Caki2 (cell line): ENCODE data around the gene FN1. TPM values are rescaled to one million over a fixed set of nuclear protein-coding genes. Genes with fewer than 3 reads are reported as not detected.
"Not testable (repeated sequence)": the region's sequence is repeated elsewhere in the genome, so short reads cannot be mapped to it uniquely, and the experiment has no call there.

Source experiments
- DNase-seq: peaks from one replicate; pipeline ENCODE4 v3.0.0-alpha.2; 2015; ENCODE audit warnings: low read depth
- in situ Hi-C: cut with HindIII; loops from 2 replicates; pipeline ENCODE4 v1.10.0; 2016; ENCODE audit warnings: low sequenced_read_pairs, low pct_unique_long_range_greater_than_20kb, mixed read lengths
- total RNA-seq: library from RNA; depleted of rRNA; stranded (reverse); fragments of >200 nt; shearing (Covaris generic); gene quantifications from 2 replicates; pipeline ENCODE4 v1.2.3, GENCODE V29; 2014; ENCODE audit warnings: low replicate concordance

FN1 gene
- total RNA-seq, 1 experiment from 2014 or later: 3,981 TPM

DNA sequence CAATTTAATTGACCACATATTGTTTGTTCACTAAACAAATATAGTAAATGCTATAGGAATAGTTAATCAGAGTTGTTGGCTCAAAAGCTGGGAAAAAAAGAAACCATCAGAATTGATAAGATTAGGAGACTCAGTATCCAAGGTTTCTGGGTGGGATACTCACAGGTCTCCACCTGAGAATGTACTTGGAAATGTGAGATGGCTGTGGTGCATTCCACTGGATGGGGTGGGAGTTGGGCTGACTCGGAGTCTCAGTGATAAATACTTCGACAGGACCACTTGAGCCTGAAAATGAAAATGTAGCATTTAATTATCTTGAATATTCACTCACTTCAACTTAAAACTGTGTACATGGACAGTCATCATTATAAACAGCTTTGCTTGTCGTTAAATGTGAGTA lies 21.2 kb downstream of the FN1 start:
- DNase-seq: no peak
- in situ Hi-C loops: no loop called here

DNA sequence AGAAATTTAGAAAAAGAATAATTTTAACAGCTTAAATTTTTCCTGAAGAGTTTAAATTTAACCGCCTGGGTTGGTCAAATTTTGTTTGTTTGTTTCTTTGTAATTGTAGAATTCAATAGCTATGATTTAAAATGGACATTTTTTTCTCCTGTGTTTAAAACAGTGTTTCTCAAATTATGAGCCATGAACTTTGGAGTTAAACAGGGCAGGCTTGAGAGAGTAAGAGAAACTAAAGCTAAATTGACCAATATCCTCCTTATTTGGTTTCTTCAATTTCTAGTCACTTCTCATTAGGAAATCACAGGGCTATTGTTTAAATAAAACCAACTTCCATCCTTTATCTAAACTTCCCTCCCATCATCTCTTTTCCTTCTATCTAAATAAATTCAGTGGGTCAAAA lies 21.9 kb downstream of the FN1 start:
- in situ Hi-C loops: no loop called here

DNA sequence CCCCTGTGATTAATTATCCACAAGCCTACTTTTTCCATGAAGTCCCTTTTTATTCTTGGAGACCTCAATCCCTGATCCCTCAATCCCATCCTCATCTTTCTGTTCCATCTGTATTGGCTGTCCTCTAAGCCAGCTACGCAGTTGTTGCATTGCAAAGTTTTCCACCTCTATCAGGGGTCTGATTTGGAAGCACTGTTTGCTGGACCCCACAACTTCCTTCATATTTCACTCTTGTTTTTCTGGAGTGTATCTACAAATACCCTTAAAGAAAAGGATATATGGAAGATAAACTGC lies 22.4 kb downstream of the FN1 start:
- in situ Hi-C loops: no loop called here
- DNase-seq: no peak

More for the DNA sequence above, 21.9 kb downstream of the FN1 start:
- no peak for DNase-seq

DNA sequence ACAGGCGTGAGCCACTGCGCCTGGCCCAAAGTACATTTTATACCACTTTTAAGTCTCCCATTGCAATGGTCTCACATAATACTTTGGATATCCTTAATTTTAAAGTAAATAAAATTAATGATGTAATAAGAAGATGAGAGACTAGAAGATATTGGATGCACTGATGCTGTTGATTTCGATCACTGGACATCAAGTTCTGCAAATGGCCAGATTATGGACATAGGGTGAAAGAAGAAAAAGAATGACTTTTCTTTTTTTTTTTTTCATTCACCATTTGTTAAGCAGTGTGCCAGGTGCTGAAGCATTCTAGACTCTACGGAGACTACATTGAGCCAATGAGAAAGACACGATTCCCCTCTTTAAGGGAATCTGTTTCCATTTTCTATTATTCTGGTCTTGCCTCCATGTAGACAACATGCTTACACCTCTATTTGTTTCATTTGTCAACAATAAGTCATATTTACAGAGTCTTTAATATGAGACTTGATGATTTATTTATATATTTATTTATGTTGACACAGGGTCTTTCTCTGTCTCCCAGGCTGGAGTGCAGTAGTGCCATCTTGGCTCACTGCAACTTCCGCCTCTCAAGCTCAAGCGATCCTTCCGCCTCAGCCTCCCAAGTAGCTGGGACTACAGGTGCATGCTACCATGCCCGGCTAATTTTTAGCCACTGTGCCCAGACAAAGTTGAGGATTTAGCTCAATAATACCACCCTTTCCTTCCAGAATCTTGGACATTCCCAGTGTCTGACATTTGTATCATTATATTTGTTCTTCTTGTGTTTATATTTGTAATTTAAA lies 23.7 kb downstream of the FN1 start:
- DNase-seq: no peak
- in situ Hi-C loops: no loop called here

DNA sequence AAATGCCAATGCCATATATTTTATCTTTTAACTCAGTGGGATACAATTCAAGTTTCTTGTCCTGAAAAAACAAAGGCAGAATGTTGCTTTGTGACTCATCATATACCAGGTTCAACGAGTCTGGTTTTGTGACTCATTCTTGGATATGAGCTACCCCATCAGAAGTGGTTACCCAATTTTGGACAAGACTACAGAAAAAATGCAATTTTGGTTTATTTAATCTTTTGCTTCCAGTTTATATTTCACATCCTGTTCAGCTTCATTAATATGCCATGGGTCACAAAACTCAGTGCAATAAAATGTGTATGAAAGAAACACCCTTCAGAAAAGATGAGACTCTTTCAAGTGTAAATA lies 25.0 kb downstream of the FN1 start:
- in situ Hi-C loops: no loop called here
- DNase-seq: peak; percentile 67

DNA sequence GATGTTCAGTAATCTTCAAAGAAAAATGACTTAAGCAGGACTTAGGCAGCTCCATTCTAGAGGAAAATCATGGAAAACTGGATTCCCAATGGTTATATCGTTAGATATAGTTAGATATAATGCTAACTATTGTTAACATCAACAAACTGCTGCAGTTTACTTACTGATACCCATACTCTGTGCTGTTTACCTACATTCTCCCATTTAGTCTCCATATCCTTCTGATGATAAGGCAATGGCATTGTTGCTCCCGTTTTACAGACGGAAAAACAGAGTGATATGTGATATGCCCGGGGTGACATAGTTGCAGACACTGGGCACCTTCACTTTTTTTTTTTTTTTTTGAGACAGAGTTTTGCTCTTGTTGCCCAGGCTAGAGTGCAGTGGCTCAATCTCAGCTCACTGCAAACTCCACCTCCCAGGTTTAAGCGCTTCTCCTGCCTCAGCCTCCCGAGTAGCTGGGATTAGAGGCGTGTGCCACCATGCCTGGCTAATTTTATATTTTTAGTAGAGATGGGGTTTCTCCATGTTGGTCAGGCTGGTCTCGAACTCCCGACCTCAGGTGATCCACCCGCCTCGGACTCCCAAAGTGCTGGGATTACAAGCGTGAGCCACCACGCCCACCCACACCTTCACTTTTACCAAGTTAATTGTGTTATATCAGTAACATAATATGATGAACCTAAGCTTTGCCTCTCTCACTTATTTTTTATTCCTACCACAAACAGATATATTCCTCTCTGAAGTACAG lies 25.5 kb downstream of the FN1 start:
- in situ Hi-C loops: not testable (repeated sequence)

DNA sequence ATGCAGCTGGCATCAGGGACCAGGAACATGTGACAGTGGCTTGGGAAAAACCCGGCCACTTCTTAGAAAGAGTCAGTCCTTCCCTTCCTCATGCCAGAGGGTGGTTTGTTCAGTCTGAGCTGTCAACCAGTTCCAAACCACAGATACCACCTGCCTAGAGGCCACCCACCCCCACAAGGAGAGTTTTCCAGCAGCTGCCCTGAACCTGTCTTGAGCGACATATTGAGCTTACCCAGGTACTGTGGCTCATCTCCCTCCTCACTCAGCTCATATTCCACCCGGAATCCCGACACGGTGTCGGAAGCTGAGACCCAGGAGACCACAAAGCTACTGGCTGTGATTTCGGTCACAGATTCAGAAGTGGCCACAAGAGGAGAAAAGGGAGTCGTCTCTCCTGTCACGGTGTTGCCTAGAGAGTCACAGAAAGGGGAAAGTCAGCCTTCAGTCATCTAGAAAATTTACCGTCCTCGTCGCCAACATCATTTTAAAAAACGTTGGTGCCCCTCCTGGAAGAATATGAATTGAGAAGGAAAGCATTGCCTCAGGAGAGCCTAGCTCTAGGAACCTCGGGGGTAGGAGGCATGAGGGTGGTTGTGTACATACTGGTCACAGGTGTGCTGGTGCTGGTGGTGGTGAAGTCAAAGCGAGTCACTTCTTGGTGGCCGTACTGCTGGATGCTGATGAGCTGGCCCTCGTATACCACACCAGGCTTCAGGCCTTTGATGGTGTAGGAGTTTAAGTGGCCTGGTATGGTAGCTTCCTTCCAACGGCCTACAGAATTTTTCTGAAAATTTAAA lies 26.3 kb downstream of the FN1 start:
- DNase-seq: no peak
- in situ Hi-C loops: no loop called here

More for the DNA sequence above, 25.5 kb downstream of the FN1 start:
- DNase-seq: not testable (repeated sequence)

DNA sequence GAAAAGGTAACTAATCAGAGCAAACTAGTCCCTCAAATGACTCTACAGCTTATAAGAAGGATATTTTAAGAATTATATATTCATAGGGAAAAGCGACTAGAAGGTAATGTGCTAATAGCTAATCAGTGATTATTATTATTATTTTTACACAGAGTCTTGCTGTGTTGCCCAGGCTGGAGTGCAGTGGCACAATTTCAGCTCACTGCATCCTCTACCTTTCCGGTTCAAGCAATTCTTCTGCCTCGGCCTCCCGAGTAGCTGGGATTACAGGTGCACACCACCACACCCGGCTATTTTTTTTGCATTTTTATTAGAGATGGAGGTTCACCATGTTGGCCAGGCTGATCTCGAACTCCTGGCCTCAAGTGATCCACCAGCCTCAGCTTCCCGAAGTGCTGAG lies 27.4 kb downstream of the FN1 start:
- DNase-seq, in situ Hi-C loops: not testable (repeated sequence)

DNA sequence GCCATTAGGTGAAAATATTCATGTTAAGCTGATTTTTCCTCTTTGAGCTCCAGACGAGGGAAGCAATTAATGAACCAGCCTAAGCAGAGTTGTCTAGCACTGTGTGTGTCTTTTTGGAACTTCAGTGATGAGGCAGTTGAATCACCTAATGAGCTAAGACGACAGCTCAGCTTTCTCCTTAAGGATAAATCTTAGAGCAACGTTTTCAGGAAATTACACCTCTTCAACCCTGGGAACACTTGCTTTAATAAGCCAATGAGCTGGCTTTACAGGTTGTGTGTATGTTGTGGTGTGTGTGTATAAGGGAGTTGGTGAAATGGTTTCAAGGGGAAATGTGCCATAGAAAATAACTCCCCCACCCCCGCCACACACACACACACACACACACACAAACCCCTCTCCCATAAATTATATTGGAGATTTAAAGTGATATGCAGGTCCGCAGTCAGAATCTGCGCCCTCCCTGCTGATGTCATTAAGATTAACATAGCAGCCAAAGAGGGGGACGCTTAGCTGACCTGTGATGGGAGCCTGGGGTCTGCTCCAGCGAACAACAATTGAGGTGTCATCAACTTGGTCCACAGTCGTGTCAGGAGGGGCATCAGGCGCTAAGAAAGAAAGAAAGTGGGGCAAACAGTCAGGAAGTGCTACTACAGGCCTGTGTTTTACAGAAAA lies 28.1 kb downstream of the FN1 start:
- in situ Hi-C loops: no loop called here
- DNase-seq: no peak

DNA sequence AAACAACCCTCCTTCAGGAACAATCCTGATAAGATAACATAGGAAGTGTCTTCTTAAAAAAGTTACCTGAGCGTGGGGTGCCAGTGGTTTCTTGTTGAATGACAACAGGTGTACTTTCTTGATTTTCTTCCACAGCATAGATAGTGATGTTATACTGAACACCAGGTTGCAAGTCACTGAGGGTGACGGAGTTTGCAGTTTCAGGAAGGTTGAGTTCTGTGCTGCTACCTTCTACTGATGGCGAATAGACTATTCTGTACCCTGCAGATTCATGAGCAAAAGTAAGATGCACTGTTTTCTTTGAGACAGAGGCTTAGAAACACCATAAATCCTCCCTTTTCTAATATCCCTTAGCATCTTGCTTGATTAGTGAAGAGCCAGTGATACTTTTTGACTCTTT lies 28.8 kb downstream of the FN1 start:
- in situ Hi-C loops: no loop called here
- no peak for DNase-seq

DNA sequence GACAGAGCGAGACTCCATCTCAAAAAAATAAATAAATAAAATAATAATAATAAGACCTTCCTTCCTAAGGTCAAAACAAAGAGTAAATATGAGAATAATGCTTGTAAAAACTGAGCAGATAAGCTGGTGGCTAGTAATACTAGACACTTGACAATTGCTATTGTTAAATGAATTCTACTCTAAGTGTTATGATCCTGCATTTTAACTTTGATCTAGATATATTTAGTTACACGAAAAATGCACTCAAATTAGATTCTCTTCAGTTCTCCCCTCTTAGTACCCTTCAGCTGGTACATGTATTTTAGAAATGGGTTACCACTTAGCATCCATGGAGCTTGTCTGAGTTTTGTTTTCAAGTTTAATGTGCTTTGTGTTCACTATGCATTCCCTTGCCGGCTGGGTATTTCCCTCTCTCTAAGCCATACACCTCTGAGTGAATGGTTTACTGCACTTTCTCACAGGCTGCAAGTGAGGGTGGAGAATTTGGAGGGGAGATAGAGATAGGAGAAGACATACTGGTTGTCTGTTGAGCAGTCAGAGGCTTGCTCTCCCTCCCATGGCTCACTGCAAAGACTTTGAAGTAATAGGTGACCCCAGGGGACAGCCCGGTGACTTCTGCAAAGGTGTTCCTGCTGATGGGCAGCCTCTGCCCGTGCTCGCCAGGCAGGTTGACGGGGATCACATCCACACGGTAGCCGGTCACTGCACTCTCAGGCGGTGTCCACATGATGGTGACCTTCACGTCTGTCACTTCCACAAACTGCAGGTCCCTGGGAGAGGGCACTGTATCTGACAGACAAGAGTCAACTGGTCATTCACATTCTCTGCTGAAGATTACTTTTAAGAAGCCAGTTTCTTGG lies 29.9 kb downstream of the FN1 start:
- DNase-seq: no peak
- in situ Hi-C loops: no loop called here

DNA sequence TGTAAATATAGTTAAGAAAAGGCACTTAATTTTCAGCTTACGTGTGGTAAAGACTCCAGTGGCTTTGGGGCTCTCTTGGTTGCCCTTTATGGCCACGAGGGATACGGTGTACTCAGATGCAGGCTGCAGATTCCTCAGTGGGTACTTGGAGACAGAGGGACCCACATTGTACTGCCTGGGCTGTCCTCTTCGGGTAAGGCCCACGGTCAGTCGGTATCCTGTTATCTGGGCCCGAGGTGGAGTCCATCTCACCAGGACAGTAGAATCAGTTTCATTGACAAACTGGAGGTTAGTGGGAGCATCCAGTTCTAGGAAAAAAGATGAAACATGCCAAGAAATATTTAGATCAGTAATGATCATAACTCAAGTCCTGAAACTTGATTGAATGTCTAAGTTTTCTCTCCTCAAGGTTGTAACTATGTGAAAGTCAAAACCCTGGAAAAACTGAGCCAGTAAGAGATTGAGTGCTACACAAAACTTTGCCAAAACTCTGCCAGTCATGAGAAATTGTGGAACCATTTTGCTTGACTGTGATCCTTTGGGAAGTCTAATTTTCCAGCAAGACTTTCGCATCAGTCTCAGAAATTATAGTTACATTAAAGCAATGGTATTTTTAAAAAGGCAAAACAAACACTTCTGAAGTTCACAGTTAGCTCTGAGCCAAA lies 31.4 kb downstream of the FN1 start:
- in situ Hi-C loops: no loop called here
- no peak for DNase-seq

DNA sequence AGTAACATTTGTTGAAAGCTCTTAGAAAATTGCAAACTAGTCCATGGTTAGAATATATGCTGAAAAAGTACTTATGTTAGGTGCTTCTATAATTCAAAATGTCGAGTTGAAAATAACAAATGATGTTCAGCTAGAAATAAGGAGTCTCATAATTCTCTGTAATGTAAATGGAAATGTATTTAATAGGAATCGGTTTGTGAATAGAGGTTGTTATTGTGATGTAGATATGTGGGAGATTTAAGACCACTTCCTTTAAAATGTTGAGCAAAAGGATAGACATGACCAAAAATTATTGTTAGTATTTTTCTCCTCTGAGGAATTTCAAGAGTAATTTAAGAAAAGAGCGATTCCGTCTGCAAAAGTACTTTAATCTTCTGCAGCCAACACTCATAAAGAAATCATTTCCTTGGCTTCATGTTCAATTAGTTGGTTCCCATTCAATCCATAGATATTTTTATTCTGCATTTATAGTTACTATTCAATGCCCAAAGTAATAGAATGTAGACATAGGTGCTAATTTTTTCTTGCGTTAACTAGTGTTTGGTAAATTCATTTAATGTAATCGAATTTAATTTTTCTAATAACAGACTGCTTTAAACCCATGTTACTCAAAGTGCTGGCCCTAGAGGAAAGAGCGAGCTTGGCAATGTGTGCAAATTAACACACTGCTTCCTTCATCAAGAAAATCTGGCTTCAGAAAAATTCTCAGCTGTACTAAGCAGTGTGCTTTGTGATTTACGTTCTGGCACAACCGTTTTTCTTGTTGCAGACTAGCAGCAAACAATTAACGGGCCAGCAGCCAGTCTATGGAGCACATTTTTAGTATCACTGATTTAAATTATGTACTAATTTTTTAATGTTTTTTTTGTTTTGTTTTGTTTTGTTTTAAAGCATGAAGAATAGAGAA lies 32.2 kb downstream of the FN1 start:
- in situ Hi-C loops: no loop called here
- DNase-seq: no peak

DNA sequence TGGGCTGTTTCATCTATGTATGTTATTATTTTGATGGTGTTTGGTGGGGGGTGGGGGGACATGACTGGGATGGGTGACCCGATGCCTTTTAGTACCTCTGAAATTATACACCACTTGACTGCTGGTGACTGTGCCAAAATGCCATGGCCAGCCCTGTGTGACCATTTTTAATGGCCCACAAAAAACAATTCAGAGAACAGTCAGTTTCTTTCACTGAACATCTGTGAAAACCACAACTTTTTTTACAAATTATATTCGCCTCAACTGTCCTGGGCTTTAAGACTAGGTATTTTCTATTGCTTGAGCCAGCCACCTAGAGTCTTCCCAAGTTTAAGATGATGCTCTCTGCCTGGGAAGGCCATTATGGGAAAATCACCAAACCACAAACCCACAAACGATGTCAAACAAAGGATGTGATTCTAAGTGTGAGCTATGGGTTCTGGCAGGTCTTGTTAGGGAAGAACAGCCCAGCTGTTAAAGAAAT lies 33.9 kb downstream of the FN1 start:
- in situ Hi-C loops: no loop called here

DNA sequence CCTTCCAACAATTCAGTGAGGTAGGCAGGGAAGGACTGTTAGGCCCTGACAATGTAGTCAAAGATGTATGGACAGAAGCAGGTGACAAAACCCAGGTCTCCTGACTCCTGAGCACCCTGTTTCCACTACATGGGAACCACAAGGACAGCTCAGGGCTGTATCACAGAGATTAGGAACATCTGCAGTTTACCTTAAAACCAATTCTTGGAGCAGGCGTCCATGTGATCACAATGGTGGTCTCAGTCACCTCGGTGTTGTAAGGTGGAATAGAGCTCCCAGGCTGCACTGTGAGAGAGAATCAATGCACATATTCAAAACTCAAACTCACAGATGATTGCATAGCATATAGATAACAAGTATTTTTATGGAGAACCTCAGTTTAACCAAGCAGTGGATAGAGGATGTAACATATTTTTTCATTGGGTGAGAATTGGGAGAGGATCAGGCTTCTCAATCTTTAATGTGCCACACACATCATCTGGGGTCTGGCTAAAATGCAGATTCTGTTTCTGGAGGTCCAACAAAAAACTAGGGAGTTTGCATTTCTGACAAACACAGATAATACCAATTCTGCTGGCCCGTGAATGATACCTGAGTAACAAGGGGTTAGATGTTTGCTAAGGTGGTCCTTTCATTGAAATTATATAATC lies 36.7 kb downstream of the FN1 start:
- no peak for DNase-seq
- in situ Hi-C loops: no loop called here

More for the DNA sequence above, 33.9 kb downstream of the FN1 start:
- no peak for DNase-seq
